HCT116 (cell line): ENCODE measurements around the gene CCDC102B. TPM values are rescaled to one million over a fixed set of nuclear protein-coding genes. Genes with fewer than 3 reads are reported as not detected.

Source experiments
- ATAC-seq: fragments of 200-7000 bp; cut with Tn5 transposase; 2 replicates; pipeline ENCODE4 v1.9.1; 2020; ENCODE audit warnings: mild to moderate bottlenecking, moderate library complexity
- BruUV-seq: library from RNA; stranded (reverse); fragments of 400-500 nt; replicated peaks from 2 replicates; lab custom pipeline; 2021; lab: Mats Ljungman, UMichigan
- CTCF ChIA-PET: fragments of 300-600 bp; sonication (Branson Sonifier 250); formaldehyde crosslinking; loops from one replicate; lab custom pipeline; 2021; ENCODE audit warnings: antibody characterized with exemption; lab: Charles Lee
- POLR2A ChIA-PET: fragments of 300-600, 350-600 bp; sonication (Branson Sonifier 250); formaldehyde crosslinking; loops from one replicate; lab custom pipeline; 2021; ENCODE audit warnings: antibody characterized with exemption; lab: Charles Lee
- RAD21 ChIA-PET, 2 experiments: fragments of 300-600 bp; sonication (Branson Sonifier 250); formaldehyde crosslinking; loops; one replicate each; lab custom pipeline; 2023; ENCODE audit warnings: low total read pairs in 2 of 2; ENCODE audit not compliant: uncharacterized antibody in 2 of 2, unreplicated experiment in 2 of 2, low non-redundant PET in 1 of 2; lab: Charles Lee
- DNase-seq: peaks from one replicate; pipeline ENCODE4 v3.0.0-alpha.2; 2010; ENCODE audit warnings: low read depth, low spot score
- H2AFZ ChIP-seq: fragments of 200-600 bp; shearing (Covaris generic), sonication (generic); 2 replicates; pipeline ENCODE4 v1.6.1; 2017; ENCODE audit warnings: low read depth, mixed run types, mixed read lengths, antibody characterized with exemption, low read length; ENCODE audit not compliant: poor library complexity, severe bottlenecking
- H3K27ac ChIP-seq: 2 replicates; pipeline ENCODE4 v1.5.1; 2012; ENCODE audit warnings: low read depth, low read length
- H3K27me3 ChIP-seq: fragments of 200-600 bp; sonication (generic); 2 replicates; pipeline ENCODE4 v1.6.1; 2016; ENCODE audit warnings: mixed run types, low read length, mixed read lengths; ENCODE audit not compliant: insufficient read depth
- H3K36me3 ChIP-seq, 2 experiments: fragments of 200-500 bp in 1 of 2; fragments of 200-600 bp in 1 of 2; sonication (Bioruptor generic) in 1 of 2; sonication (generic) in 1 of 2; 2 replicates each; pipeline versions ENCODE4 v1.5.1 to v1.6.1; 2014 to 2016; ENCODE audit warnings: low read length in 2 of 2, inconsistent platforms in 1 of 2, mixed read lengths in 1 of 2, mixed run types in 1 of 2; ENCODE audit not compliant: insufficient read depth in 2 of 2, control insufficient read depth in 1 of 2
- H3K4me1 ChIP-seq, 2 experiments: fragments of 200-600 bp in 1 of 2; sonication (generic) in 1 of 2; 2 replicates each; pipeline versions ENCODE4 v1.5.1 to v1.6.1; 2012 to 2017; ENCODE audit warnings: low read length in 2 of 2, inconsistent platforms in 1 of 2, mild to moderate bottlenecking in 1 of 2, mixed read lengths in 1 of 2, mixed run types in 1 of 2, moderate library complexity in 1 of 2; ENCODE audit not compliant: insufficient read depth in 2 of 2, control insufficient read depth in 1 of 2
- H3K4me2 ChIP-seq: fragments of 200-600 bp; sonication (generic); 2 replicates; pipeline ENCODE4 v1.6.1; 2017; ENCODE audit warnings: mixed run types, low read length, mixed read lengths
- H3K4me3 ChIP-seq, 2 experiments: fragments of 200-600 bp in 1 of 2; sonication (generic) in 1 of 2; replicated peaks in 1 of 2; 2 replicates each; pipeline ENCODE4 v1.5.1; 2011 to 2016; ENCODE audit warnings: low read length in 2 of 2, control low read depth in 1 of 2, low read depth in 1 of 2, mild to moderate bottlenecking in 1 of 2, mixed read lengths in 1 of 2, mixed run types in 1 of 2
- H3K79me2 ChIP-seq: fragments of 200-600 bp; sonication (generic); 2 replicates; pipeline ENCODE4 v1.6.1; 2017; ENCODE audit warnings: mild to moderate bottlenecking, mixed run types, low read length, moderate library complexity, mixed read lengths; ENCODE audit not compliant: insufficient read depth
- H3K9ac ChIP-seq: fragments of 200-600 bp; sonication (generic); 2 replicates; pipeline ENCODE4 v1.6.1; 2016; ENCODE audit warnings: low read length, mixed read lengths
- H3K9me2 ChIP-seq: fragments of 200-600 bp; sonication (generic), shearing (Covaris generic); 2 replicates; pipeline ENCODE4 v1.6.1; 2017; ENCODE audit warnings: mixed run types, mild to moderate bottlenecking, moderate library complexity; ENCODE audit not compliant: insufficient read depth
- H3K9me3 ChIP-seq, 2 experiments: fragments of 200-500 bp in 1 of 2; fragments of 200-600 bp in 1 of 2; sonication (Bioruptor generic) in 1 of 2; sonication (generic) in 1 of 2; 2 replicates each; pipeline ENCODE4 v1.6.1; 2014 to 2017; ENCODE audit warnings: low read length in 2 of 2, mixed read lengths in 2 of 2, inconsistent platforms in 1 of 2, low read depth in 1 of 2, mild to moderate bottlenecking in 1 of 2, mixed run types in 1 of 2, moderate library complexity in 1 of 2; ENCODE audit not compliant: control insufficient read depth in 1 of 2, insufficient read depth in 1 of 2
- H4K20me1 ChIP-seq: fragments of 200-600 bp; sonication (generic), shearing (Covaris generic); 2 replicates; pipeline ENCODE4 v1.6.1; 2017; ENCODE audit warnings: mixed run types, mild to moderate bottlenecking, moderate library complexity; ENCODE audit not compliant: insufficient read depth
- CBX3 ChIP-seq: IDR thresholded peaks from 2 replicates; pipeline ENCODE4 v1.6.1; 2012; ENCODE audit warnings: low read depth
- CEBPB ChIP-seq: IDR thresholded peaks from 2 replicates; pipeline ENCODE4 v1.6.1; 2012; ENCODE audit warnings: low read depth
- ELF1 ChIP-seq: IDR thresholded peaks from 2 replicates; pipeline ENCODE4 v1.6.1; 2012; ENCODE audit warnings: low read depth, borderline replicate concordance
- FOSL1 ChIP-seq: IDR thresholded peaks from 2 replicates; pipeline ENCODE4 v1.6.1; 2012; ENCODE audit warnings: low read depth
- JUND ChIP-seq: IDR thresholded peaks from 2 replicates; pipeline ENCODE4 v1.6.1; 2012
- POLR2AphosphoS5 ChIP-seq: IDR thresholded peaks from 2 replicates; pipeline ENCODE4 v1.6.1; 2011; ENCODE audit warnings: mild to moderate bottlenecking, low read depth, low read length, moderate library complexity
- RAD21 ChIP-seq: IDR thresholded peaks from 2 replicates; pipeline ENCODE4 v1.6.1; 2012; ENCODE audit warnings: low read depth, mild to moderate bottlenecking
- SIN3A ChIP-seq: IDR thresholded peaks from 2 replicates; pipeline ENCODE4 v1.6.1; 2012; ENCODE audit warnings: low read depth
- TCF7L2 ChIP-seq: IDR thresholded peaks from 2 replicates; pipeline ENCODE4 v1.7.0; 2011; ENCODE audit warnings: borderline replicate concordance, inconsistent platforms; ENCODE audit not compliant: insufficient read depth, insufficient read length; ENCODE audit errors: extremely low read depth
- YY1 ChIP-seq: IDR thresholded peaks from 2 replicates; pipeline ENCODE4 v1.6.1; 2011; ENCODE audit warnings: low read length, low read depth, moderate library complexity, mild to moderate bottlenecking; ENCODE audit not compliant: insufficient replicate concordance; ENCODE audit errors: extremely low read depth
- ZFX ChIP-seq: fragments of 450-650 bp; IDR thresholded peaks from 2 replicates; pipeline ENCODE4 v1.6.1; 2017
- ZNF274 ChIP-seq: fragments of 200-500 bp; sonication (Bioruptor generic); IDR thresholded peaks from 2 replicates; pipeline ENCODE4 v1.6.1; 2014; ENCODE audit warnings: mild to moderate bottlenecking, low read depth, low read length, inconsistent platforms
- intact Hi-C: fragments of 100-400 bp; cut with micrococcal nuclease; formaldehyde crosslinking; loops from 2 replicates; pipeline ENCODE4 v1.10.0; 2022
- total RNA-seq: library from RNA; stranded (reverse); gene quantifications from one replicate; pipeline ENCODE4 v1.2.1, GENCODE V29; 2021; ENCODE audit not compliant: unreplicated experiment
- TF ChIP-seq, protein P1 (sequence below): IDR thresholded peaks from 2 replicates; pipeline ENCODE4 v1.6.1; 2011; ENCODE audit warnings: mild to moderate bottlenecking, low read length, moderate library complexity; ENCODE audit not compliant: insufficient replicate concordance; ENCODE audit errors: extremely low read depth
- TF ChIP-seq, protein P2 (sequence below): IDR thresholded peaks from 2 replicates; pipeline ENCODE4 v1.6.1; 2012

CCDC102B gene
- total RNA-seq, 1 experiment from 2014 or later: 1.9 TPM

DNA sequence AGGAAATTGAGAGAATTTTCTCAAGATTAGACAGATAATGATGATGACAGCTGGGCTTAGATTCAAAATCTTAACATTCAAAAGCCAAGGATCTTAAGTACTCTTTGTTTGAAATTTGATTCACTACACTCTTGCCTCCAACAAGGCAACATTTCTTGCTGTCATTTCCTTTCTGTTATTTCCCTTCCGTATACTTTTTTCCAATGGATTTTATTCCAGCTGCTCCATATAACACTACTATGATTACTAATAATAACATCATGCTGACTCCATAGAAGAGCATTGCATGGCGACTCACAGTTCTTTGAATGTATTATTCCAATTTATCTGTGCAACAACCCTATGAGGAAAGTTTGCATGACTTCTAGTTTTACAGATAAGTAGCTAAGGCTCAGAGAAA, 33.9 kb upstream of the CCDC102B start:
- no peak overlapping the region for H3K9ac ChIP-seq
- H3K9me2 ChIP-seq: no peaks in the 10 kb centered on the region
- no peak overlapping the region for H3K27ac ChIP-seq
- H3K4me2 ChIP-seq: no peak overlapping the region
- ChIA-PET RAD21 (no interaction called here), POLR2A (no interaction called here), CTCF (no interaction called here)
- H2AFZ ChIP-seq: no peak overlapping the region
- DNase-seq (no peak), ATAC-seq (no peak)
- TF ChIP-seq CEBPB (no peak), SIN3A (no peak), TCF7L2 (no peak), FOSL1 (no peak)
- TF ChIP-seq, protein P1, sequence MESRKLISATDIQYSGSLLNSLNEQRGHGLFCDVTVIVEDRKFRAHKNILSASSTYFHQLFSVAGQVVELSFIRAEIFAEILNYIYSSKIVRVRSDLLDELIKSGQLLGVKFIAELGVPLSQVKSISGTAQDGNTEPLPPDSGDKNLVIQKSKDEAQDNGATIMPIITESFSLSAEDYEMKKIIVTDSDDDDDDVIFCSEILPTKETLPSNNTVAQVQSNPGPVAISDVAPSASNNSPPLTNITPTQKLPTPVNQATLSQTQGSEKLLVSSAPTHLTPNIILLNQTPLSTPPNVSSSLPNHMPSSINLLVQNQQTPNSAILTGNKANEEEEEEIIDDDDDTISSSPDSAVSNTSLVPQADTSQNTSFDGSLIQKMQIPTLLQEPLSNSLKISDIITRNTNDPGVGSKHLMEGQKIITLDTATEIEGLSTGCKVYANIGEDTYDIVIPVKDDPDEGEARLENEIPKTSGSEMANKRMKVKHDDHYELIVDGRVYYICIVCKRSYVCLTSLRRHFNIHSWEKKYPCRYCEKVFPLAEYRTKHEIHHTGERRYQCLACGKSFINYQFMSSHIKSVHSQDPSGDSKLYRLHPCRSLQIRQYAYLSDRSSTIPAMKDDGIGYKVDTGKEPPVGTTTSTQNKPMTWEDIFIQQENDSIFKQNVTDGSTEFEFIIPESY: no peak
- no peaks in the 10 kb centered on the region for H3K27me3 ChIP-seq
- no peak overlapping the region for H3K4me3 ChIP-seq
- no peaks in the 10 kb centered on the region for H4K20me1 ChIP-seq
- no peaks in the 10 kb centered on the region for H3K79me2 ChIP-seq
- intact Hi-C loops: no loop called here
- H3K36me3 ChIP-seq: no peaks in the 10 kb centered on the region
- no TSS peak for BruUV-seq
- H3K9me3 ChIP-seq: no peaks in the 10 kb centered on the region
- no peaks in the 10 kb centered on the region for H3K4me1 ChIP-seq

DNA sequence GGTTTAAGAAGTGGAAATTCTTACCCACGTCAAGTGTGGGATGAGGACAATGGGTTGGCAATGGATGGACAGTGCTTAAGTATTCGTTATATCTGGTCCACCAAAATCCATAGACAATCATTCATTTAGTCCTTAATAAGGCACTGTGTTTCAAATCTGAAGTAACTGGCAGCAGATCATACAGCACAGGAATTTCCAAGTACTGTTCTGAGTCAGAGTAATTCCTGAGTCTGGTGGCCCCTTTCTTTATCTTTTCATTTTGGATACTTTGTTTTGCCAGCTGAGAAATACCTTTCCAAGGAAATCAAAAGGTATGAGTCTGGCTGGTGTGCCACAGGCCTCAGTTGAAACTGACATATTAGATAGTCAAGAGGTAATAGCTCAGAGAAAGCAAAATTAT, 31.4 kb upstream of the CCDC102B start:
- Histone ChIP-seq H2AFZ (no peak overlapping the region), H4K20me1 (no peaks in the 10 kb centered on the region), H3K27me3 (no peaks in the 10 kb centered on the region), H3K36me3 (no peaks in the 10 kb centered on the region), H3K4me1 (no peaks in the 10 kb centered on the region), H3K4me3 (no peak overlapping the region), H3K4me2 (no peak overlapping the region), H3K9ac (no peak overlapping the region), H3K9me3 (no peaks in the 10 kb centered on the region), H3K9me2 (no peaks in the 10 kb centered on the region), H3K79me2 (no peaks in the 10 kb centered on the region), H3K27ac (no peak overlapping the region)
- no peak for DNase-seq
- ChIA-PET POLR2A (no interaction called here), CTCF (no interaction called here), RAD21 (no interaction called here)
- TF ChIP-seq POLR2AphosphoS5 (no peak), ELF1 (no peak), ZNF274 (no peak), YY1 (no peak), JUND (no peak), CBX3 (no peak), RAD21 (no peak), ZFX (no peak)
- TF ChIP-seq, protein P2, sequence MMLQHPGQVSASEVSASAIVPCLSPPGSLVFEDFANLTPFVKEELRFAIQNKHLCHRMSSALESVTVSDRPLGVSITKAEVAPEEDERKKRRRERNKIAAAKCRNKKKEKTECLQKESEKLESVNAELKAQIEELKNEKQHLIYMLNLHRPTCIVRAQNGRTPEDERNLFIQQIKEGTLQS: no peak
- intact Hi-C loops: no loop called here
- no TSS peak for BruUV-seq
- ATAC-seq: no peak
